GM18858 (cell line): ENCODE results near the gene LRRC8C.

Experiments
- ATAC-seq: cut with Tn5 transposase; IDR thresholded peaks from one replicate; pipeline ENCODE4 v1.9.1; 2021; ENCODE audit not compliant: unreplicated experiment

LRRC8C gene

DNA sequence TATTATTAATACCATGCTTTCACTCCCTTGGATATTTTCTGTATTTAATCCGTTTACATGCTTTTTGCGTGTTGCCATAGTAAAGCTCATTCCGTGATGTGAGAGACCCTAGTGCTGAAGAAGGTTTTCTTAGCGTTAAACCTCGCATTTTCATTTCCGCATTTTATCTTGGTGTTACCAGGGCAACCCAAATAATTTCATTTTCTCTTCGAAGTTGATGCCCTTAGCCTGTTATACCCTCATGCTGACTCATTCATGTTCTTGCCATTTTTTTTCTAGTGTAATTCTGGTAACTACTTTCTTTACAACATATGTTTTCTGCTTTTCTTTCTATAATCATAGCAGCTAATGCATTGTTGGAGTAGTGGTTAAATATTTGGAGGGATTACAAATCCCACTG is 37.2 kb downstream of the LRRC8C start:
- ATAC-seq, result peak; percentile 99

DNA sequence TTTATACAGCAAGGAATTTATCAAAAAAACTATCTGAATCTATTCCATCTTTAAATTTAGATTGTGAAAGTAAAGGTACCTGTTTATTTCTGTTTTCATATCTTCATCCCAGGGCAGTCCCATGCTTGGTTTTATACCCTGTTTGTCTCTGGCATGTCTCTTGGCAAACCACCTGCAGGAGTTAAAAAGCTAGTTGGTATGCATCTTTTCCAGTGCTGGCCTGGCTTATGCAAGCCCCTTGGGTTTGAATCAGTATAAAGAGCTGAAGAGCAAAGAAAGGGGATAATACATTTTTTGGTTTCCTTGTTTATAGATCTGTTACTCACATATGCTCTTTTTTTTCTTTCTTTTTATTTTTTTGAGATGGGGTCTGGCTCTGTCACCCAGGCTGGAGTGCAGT is 37.8 kb downstream of the LRRC8C start:
- ATAC-seq, result no peak

DNA sequence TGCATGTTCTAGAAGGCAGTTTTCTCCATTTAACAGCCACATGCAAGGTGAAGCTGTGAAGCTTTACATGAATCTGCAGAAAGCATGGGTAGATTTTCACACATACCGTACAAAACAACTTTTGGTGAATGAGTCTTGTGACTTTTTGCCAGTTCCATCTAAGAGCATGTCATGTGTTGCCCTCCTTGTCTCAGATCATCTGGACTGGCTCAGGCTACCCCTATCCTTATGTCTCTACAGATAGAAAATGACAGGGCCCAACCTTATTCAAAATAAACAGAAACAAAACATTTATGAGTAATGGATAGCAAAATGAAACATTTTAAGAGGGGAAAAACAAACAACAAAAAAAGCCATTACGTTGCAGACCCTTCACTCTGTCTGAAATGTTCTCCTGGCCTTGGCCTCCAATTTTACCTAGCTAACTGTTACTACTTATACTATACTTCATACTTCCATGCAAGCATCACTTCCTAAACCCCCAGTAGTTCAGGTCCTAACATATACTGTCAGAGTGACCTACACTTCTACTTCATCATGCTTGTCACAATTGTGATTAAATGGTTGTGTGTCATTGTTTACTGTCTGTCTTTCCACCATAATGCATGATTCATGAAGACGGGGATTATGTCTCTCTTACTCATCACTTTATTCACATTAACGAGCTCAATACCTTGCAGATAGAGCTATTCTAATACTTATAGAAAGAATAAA is 39.0 kb downstream of the LRRC8C start:
- no peak for ATAC-seq

DNA sequence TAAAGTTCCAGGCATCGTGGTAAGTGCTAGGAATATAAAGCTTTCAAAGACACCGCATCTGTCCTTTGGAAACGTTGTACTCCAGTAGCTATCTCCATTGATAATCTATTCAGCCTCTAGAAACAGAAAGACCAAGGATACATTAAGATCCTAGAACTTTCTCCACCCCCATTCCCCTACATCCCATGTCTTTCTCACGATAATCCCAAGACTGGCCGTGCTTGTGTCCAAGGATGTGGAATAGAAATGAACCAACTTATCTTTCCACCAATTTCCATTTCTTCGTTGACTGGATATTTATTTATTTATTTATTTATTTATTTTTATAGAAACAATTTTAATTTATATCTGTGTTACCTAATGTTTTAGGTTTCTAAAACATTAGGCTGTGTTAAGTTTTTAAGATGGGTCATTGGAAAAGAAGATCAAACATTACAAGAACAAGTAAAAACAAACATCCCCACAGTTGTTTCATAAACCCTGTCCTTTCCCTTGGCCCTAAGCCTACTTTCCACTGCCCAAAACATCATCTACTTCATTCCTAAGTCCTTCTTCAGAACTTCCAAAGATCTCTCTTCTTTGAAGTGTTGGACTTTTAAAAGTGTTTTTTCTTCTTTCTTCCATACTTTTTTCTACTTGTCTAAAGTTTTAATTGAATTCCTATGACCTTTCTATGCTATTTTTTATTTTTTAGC is 39.7 kb downstream of the LRRC8C start:
- ATAC-seq, result no peak

DNA sequence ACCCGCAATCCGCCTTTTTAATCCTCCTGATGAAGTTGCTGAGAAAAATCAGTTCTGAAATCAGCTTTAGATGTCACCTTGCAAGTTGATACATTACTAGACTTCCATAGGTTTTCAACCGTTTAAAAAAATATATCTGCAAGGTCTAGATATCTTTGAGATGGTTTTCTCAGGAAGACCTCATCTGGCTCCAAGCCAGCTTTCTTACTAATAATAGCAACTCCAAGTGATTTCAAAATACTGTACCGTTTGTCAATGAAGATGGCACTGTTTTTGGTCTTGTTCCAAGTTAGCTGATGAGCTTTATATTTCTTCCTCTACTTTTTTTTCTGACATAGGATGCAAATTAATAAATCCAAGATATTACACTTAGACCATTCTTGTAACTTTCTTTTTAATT is 40.3 kb downstream of the LRRC8C start:
- no peak for ATAC-seq

DNA sequence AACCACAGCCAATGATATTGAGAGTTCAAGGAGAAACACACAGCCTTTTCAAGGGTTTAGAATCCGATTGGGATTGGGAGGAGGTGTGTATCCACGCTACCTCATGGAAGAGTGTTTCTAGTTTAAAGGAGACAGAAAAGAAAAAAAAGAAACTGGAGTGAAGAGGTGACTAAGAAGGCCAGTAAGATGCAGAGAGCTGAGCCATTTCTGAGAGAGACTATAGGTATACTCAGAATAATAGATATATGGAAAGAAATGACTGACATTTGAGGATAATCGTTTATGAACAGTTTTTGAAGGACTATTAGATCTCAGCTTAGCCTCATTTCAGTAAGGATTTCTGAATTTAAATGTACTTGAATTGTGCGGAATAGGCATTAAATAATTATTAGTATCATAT is 42.8 kb downstream of the LRRC8C start:
- no peak for ATAC-seq

DNA sequence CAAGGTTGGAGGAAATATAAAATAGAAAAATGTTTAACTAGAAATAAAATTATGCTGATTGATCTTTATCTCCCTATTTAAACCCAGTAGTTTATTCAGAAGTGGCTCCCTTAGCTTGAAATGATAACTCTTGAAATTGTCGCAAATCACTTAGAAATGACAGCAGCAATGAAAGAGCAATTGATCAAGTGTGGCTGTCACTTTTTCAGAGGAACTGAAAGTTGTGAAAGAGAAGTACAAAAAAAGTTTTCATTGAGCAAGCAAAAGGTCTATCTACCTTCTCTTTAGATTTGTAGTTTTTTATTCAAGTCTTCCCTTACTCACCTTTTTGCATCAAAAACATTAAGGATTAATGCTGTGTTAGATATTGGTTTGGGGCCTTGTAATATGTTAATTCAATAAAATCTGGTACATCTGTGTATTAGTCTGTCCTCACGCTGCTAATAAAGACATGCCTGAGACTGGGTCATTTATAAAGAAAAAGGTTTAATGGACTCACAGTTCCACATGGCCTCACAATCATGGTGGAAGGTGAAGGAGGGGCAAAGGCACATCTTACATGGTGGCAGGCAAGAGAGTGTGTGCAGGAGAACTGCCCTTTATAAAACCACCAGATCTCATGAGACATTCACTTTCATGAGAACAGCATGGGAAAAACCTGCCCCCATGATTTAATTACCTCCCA is 48.3 kb downstream of the LRRC8C start:
- ATAC-seq, result peak; percentile 74

DNA sequence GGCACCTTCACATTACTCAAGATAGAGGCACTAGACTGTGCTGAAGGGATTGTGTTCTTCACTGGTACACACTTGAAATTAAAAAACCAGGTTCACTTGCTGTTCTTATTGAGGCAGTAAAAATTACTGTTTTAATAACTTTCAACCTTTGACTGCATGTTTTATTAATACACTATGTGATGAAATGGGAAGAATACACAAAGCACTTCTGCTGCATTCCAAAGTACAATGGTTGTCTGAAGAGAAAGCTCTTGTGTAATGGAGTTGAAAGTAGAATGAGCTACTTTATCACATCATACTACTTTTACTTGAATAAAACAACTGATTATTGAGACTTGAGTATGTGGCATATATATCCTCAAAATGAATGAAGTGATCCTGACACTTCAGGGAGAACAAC is 49.7 kb downstream of the LRRC8C start:
- ATAC-seq, result no peak

DNA sequence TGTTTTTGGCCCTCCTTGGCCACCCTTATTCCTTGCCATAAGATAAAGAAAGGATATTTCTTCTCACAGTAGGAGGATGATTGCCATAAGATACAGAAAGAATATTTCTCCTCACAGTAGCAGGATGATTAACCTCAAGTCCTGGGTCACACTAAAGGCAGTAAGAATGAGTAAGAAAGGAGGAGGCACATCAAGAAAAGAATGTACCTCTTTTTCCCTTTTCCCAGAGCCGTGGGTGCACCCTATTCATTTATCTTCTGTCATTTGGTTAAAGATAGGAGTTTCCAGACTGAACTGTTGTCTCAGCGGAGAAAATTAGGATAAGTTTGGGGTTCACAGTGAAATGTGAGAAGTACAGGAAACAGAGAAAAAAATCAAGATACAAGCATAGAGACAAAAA is 52.5 kb downstream of the LRRC8C start:
- no peak for ATAC-seq

DNA sequence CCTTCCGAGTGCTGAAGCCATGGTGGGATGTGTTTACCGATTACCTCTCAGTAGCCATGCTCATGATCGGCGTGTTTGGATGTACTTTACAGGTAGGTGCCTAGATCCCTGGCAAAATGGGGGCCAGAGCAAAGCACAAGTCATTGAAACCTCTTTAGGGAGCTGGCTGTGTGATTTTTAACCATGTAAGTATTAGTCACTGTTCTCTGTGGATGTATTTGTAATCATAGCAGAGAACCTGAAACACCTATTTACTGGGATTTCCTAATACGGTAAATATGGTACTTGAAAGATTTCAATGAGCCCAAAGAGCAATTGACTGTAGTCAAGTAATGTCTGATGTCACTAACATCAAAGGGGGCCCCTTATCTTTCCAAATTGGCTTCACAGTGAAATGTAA is 53.6 kb downstream of the LRRC8C start:
- ATAC-seq, result no peak

DNA sequence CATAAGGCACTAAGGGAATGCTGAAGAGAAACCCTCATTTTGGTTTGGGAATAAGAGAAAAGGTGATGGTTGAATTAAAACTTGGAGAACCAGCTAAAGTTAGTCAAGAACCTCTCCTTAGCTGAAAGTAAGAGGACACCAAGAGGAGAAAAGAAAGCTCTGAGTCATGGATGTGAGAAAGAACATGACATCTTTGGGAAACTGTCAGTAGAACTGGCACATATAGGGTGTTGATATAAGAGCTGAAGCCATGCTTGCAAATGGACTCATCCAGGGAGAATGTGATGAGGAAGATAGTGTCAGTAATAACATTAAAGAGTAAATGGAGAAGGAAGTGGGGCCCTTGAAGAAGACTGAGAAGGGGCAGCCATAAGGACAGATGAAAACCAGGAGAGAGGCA is 54.3 kb downstream of the LRRC8C start:
- no peak for ATAC-seq

DNA sequence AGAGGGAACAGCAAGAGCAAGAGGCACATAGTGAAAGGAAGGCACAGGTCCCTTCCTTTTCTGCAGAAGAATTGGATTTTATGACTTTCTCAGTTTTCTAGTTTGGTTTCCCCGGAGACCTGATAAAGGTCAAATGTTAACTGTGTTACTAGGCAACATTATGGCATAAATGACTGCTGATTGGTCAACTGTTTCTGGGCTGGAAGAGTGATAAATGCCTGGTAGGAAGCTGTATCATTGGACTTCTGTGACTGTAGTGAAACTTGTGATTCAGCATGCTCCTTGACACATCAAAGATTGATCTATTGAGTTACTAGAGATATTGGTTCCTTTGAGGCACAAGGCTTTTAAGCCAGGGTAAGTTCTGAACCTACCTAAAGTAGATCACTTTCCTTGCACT is 55.7 kb downstream of the LRRC8C start:
- no peak for ATAC-seq

DNA sequence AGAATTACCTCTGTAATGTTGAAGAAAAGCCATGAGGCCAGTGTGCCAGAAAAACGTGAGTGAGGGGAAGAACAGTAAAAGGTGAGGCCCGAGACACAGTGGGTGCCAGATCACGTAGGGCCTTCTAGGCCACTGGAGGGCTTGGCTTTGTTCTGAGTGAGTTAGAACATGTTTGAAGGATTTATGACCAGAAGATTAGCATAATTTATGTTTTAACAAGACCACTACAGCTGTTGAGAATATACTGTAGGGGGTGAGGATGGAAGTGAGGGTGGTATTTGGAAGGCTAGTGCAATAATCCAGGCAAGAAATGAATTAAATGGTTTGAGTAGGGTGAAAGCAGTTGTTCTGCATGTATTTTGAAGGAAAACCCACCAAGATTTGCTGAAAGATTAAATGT is 56.3 kb downstream of the LRRC8C start:
- ATAC-seq, result no peak

DNA sequence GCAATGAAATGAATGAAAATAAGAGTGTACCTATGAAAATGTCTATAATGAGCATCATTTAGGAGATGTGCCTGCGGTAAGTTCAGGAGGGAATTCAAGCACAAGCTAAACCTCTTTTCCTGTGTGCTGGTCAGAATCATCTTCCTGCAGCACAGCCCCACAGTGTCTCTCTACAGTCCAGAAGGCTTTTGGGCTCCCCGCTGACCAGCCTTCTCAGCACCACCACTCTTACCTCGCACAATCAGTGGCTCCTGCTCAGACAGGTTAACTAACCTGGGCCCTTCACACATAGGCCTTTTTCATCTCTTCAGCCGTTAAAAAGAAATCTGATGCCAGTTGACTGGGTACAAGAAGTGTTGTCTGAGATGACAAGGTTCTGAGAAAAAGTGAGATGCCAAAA is 57.7 kb downstream of the LRRC8C start:
- no peak for ATAC-seq

DNA sequence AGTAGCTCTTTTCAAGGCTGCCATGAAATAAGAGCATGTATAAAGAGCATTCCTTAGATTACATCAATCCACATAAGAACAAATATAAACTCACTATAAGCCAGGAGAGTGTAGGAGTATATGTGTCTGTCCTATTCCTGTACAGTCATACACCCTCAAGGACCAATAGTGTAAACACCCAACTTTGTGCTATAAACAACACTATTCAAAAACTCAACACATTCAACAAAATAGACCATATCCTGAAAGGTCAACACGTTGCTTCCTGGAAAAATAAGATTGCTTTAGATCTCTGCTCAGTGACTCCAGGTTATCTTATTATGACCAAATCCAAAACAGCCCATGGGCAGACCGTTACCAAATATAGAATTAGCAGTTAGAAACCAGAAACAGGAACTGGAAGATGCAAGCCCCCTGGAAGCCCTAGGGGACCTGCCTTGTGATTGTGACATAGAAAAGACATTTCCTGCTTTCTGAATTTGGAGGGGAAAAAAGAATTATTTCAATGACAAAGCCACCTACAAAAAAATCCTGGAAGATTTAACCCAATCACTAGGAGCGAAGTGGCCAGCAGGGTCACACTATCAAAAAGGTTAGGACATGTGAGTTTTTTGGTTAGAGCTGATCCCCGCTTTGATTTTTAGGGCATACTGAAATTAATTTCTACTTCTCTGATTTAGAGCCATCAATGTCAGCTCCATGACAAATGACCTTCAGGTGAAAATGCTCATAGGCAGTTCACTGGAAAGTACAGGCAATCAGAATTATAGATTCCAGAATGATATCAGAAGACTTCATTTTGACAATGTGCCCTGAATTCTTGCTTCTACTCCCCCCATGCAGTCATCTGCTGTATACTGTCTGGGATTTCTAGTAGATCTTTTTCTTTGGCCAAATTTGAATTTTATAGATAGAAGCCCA is 59.9 kb downstream of the LRRC8C start:
- peak; percentile 70 for ATAC-seq

DNA sequence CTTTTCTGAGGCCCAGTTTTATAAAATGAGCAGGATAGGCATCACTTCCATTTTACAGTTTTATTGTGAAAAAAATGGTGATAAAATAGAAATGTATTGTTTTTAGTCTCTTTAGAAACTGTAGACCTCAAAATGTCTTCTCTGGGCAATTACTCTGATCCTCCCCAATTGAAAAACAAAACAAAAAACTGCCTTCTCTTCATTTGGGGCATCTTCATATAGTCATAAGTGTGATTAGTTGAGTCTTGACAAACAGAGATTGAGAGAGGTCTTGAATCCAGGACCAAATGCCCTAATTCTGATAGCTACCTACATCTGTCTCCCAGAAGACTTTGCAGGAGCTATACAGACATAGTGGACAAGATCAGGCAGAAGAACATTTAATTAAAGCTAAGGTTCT is 62.9 kb downstream of the LRRC8C start:
- no peak for ATAC-seq

DNA sequence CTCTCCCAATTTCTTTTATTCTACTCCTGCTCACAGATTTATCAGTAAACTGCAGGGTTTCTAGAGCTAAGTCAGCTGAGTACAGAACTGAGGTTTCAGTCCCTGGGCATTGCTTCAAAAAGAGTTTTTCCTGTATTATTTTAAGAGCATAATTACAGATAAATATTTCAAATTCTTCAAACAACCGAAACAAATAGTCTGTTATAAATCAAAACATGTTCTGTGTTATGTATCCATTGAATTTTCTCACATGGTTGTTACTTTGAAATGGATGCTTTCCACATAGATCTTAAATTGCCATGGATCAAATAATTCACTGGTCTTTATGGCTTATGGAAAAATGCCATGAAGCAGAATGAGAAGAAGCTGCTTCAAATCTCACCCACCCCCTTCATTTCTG is 64.5 kb downstream of the LRRC8C start:
- ATAC-seq, result no peak

DNA sequence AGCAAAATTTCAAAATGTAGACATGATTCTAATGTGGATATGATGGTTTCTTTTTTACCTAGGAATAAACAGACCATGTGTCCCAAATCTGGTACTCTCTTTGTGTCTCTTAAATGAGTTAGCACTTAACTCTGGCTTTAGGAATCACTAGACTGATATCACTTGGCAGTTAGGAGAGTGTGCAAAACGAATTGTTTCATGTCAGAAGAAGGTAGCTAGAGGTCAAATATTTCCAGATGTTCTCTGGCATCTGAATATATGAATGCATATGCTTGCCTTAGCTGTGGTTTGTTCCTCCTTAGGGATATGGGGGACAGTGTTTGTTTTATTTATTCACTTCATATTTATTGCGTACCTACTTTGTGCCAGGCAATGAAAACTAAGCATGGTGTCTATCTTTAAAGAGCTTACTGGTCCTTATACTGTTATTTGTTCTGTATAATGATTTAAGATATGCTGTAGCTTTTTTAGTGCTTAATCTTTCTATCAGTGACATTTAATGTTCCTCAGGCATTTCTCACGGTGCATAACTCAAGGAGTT is 65.2 kb downstream of the LRRC8C start:
- ATAC-seq, result no peak

DNA sequence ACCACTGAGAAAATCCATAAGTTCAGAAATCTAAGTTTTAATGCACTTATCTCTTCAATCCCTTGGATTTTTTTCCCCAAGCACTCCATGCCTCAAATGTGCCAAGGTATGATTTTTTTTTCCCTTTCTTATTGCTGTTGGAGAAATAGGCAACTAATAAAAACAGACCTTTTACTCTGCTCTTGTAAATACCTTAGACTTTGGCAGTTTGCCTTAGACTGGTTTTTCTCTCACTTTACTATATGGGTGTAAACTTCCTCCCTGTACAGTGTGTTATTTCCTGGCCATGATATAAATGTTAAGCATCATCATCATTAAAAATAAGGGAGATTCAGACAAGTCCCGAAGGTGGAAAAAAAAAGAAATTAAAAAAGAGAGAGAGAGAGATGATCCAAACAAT is 65.7 kb downstream of the LRRC8C start:
- no peak for ATAC-seq

DNA sequence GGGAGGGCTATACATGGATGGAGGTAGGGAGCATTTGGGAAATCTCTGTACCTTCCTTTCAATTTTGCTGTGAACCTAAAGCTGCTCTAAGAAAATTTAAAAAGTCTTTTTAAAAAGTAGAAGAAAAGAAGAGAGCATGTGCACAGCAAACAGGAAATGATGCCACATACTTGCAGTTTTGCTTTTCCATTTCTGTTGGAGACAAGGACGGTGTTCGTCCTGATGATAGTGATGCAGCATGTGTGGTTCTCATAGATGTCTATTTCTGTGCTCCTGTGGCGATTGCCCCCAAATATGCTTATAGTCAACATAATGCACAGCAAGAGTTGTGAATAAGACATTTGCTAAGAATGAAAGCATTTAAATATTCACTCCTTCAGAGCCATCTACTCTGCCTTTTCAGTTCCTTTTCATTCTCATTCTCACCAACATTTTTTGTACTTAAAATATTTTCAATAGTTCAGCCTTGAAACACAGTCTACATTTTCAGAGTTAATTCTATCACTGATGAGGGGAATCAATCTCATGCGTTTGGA is 66.6 kb downstream of the LRRC8C start:
- peak; percentile 33 for ATAC-seq

DNA sequence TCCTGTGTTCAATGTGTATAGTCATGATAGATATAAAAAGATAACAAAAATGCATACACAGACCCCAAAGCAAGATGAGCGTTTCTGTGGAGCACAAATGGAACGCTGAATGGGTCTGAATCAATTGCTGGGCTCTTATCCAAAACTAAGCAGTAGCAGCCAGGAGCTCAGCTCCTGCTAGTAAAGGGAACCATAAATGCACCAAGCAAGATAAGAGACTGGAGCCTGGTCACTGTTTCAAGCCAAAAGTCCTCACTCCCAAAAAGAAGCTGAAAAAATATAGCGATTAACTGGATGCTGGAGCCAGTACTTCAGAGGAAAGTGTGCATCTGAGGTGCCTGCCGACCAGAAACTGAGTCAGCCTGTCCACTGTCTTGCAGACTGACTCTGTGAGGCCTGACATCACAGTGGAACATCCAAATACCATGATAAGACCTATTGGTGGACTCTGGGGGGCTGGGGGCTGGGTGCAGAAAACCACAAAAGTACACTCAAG is 68.9 kb downstream of the LRRC8C start:
- ATAC-seq, result no peak
